H9 (cell line): ENCODE results near the gene AGAP3. TPM values are rescaled to one million over a fixed set of nuclear protein-coding genes. Genes with fewer than 3 reads are reported as not detected.

ENCODE experiments used
- DNase-seq: peaks from one replicate; pipeline ENCODE4 v3.0.0-alpha.2; 2017
- H2AFZ ChIP-seq: one replicate; pipeline ENCODE4 v1.6.1; 2013; ENCODE audit warnings: mild to moderate bottlenecking, low read length, control low read depth, moderate library complexity
- H2AK5ac ChIP-seq: 2 replicates; pipeline ENCODE4 v1.6.1; 2013; ENCODE audit warnings: low read length, control low read depth, mixed read lengths; ENCODE audit not compliant: insufficient read length
- H2BK120ac ChIP-seq: one replicate; pipeline ENCODE4 v1.6.1; 2013; ENCODE audit warnings: low read depth, mild to moderate bottlenecking, low read length, control low read depth, inconsistent platforms; ENCODE audit not compliant: poor library complexity, severe bottlenecking
- H2BK12ac ChIP-seq: 2 replicates; pipeline ENCODE4 v1.6.1; 2013; ENCODE audit warnings: low read length, control low read depth, mixed read lengths, low read depth; ENCODE audit not compliant: insufficient read length
- H2BK15ac ChIP-seq: 2 replicates; pipeline ENCODE4 v1.6.1; 2013; ENCODE audit warnings: low read depth, low read length, control low read depth
- H2BK20ac ChIP-seq: one replicate; pipeline ENCODE4 v1.6.1; 2013; ENCODE audit warnings: low read depth, mild to moderate bottlenecking, low read length, control low read depth, inconsistent platforms; ENCODE audit not compliant: poor library complexity, severe bottlenecking
- H2BK5ac ChIP-seq: 2 replicates; pipeline ENCODE4 v1.6.1; 2013; ENCODE audit warnings: low read length, control low read depth, mixed read lengths; ENCODE audit not compliant: insufficient read length
- H3K14ac ChIP-seq: 2 replicates; pipeline ENCODE4 v1.6.1; 2013; ENCODE audit warnings: low read length, control low read depth; ENCODE audit not compliant: insufficient read depth
- H3K18ac ChIP-seq: 2 replicates; pipeline ENCODE4 v1.6.1; 2013; ENCODE audit warnings: low read depth, mild to moderate bottlenecking, mixed read lengths, low read length, control low read depth; ENCODE audit not compliant: insufficient read length
- H3K23ac ChIP-seq: 2 replicates; pipeline ENCODE4 v1.6.1; 2013; ENCODE audit warnings: low read length, control low read depth, mixed read lengths, low read depth; ENCODE audit not compliant: insufficient read length
- H3K23me2 ChIP-seq: 2 replicates; pipeline ENCODE4 v1.6.1; 2013; ENCODE audit warnings: low read depth, mild to moderate bottlenecking, mixed read lengths, low read length, control low read depth; ENCODE audit not compliant: insufficient read length, poor library complexity, severe bottlenecking
- H3K27ac ChIP-seq: 2 replicates; pipeline ENCODE4 v1.5.1; 2013; ENCODE audit warnings: low read length, control low read depth, mixed read lengths, low read depth; ENCODE audit not compliant: insufficient read length
- H3K27me3 ChIP-seq: 2 replicates; pipeline ENCODE4 v1.6.1; 2013; ENCODE audit warnings: low read length, control low read depth, inconsistent platforms; ENCODE audit not compliant: insufficient read depth
- H3K4ac ChIP-seq: 2 replicates; pipeline ENCODE4 v1.6.1; 2013; ENCODE audit warnings: low read depth, mild to moderate bottlenecking, control low read depth, inconsistent platforms, low read length, moderate library complexity
- H3K4me1 ChIP-seq: 2 replicates; pipeline ENCODE4 v1.6.1; 2013; ENCODE audit warnings: low read length, control low read depth, inconsistent platforms; ENCODE audit not compliant: insufficient read depth
- H3K4me2 ChIP-seq: 2 replicates; pipeline ENCODE4 v1.6.1; 2013; ENCODE audit warnings: low read length, control low read depth, mixed read lengths; ENCODE audit not compliant: insufficient read length, insufficient read depth
- H3K56ac ChIP-seq: 2 replicates; pipeline ENCODE4 v1.6.1; 2013; ENCODE audit warnings: low read depth, mild to moderate bottlenecking, mixed read lengths, low read length, control low read depth; ENCODE audit not compliant: insufficient read length
- H3K79me1 ChIP-seq: 2 replicates; pipeline ENCODE4 v1.6.1; 2013; ENCODE audit warnings: low read depth, mild to moderate bottlenecking, moderate library complexity, low read length, control low read depth, inconsistent platforms; ENCODE audit not compliant: insufficient read depth, poor library complexity, severe bottlenecking
- H3K79me2 ChIP-seq: 2 replicates; pipeline ENCODE4 v1.6.1; 2013; ENCODE audit warnings: low read length, control low read depth, inconsistent platforms; ENCODE audit not compliant: insufficient read depth
- H3K9ac ChIP-seq: 2 replicates; pipeline ENCODE4 v1.6.1; 2013; ENCODE audit warnings: low read length, control low read depth, mixed read lengths; ENCODE audit not compliant: insufficient read length; ENCODE audit errors: extremely low read depth
- H3K9me3 ChIP-seq: one replicate; pipeline ENCODE4 v1.6.1; 2013; ENCODE audit warnings: low read depth, low read length, inconsistent platforms; ENCODE audit not compliant: control insufficient read depth
- H3T11ph ChIP-seq: one replicate; pipeline ENCODE4 v1.6.1; 2013; ENCODE audit warnings: mild to moderate bottlenecking, low read length, control low read depth, inconsistent platforms
- H4K20me1 ChIP-seq: one replicate; pipeline ENCODE4 v1.6.1; 2013; ENCODE audit not compliant: control insufficient read depth, insufficient read length, insufficient read depth
- H4K5ac ChIP-seq: 2 replicates; pipeline ENCODE4 v1.6.1; 2013; ENCODE audit warnings: low read depth, mild to moderate bottlenecking, mixed read lengths, low read length, control low read depth; ENCODE audit not compliant: insufficient read length
- H4K8ac ChIP-seq: replicated peaks from 2 replicates; pipeline ENCODE4 v1.6.1; 2013; ENCODE audit warnings: low read length, control low read depth, mixed read lengths, low read depth; ENCODE audit not compliant: insufficient read length
- H4K91ac ChIP-seq: 2 replicates; pipeline ENCODE4 v1.6.1; 2013; ENCODE audit warnings: low read depth, mild to moderate bottlenecking, moderate library complexity, mixed read lengths, low read length, control low read depth; ENCODE audit not compliant: insufficient read length
- H3K27ac Mint-ChIP-seq, 3 experiments: 2 replicates in 2 of 3; 3 replicates in 1 of 3; pipeline ENCODE4 v1.8.0; 2020 to 2021; ENCODE audit warnings: mixed read lengths in 3 of 3, mild to moderate bottlenecking in 1 of 3, moderate library complexity in 1 of 3
- H3K27me3 Mint-ChIP-seq: 2 replicates; pipeline ENCODE4 v1.8.0; 2021; ENCODE audit warnings: low read depth, mild to moderate bottlenecking, moderate library complexity, mixed read lengths
- H3K36me3 Mint-ChIP-seq, 3 experiments: 2 replicates in 2 of 3; 3 replicates in 1 of 3; pipeline ENCODE4 v1.8.0; 2020 to 2021; ENCODE audit warnings: low read depth in 3 of 3, mixed read lengths in 3 of 3; ENCODE audit not compliant: insufficient read depth in 1 of 3
- H3K4me1 Mint-ChIP-seq, 2 experiments: 2 replicates each; pipeline ENCODE4 v1.8.0; 2020; ENCODE audit warnings: mixed read lengths in 2 of 2
- H3K4me3 Mint-ChIP-seq, 2 experiments: 2 replicates in 1 of 2; 3 replicates in 1 of 2; pipeline ENCODE4 v1.8.0; 2020 to 2021; ENCODE audit warnings: mild to moderate bottlenecking in 2 of 2, mixed read lengths in 2 of 2, moderate library complexity in 1 of 2
- H3K9me3 Mint-ChIP-seq, 2 experiments: 2 replicates in 1 of 2; 3 replicates in 1 of 2; pipeline ENCODE4 v1.8.0; 2020; ENCODE audit warnings: mild to moderate bottlenecking in 2 of 2, mixed read lengths in 2 of 2, moderate library complexity in 1 of 2
- CTCF ChIP-seq: fragments of 200-600 bp; sonication (generic); conservative IDR thresholded peaks from 3 replicates; pipeline ENCODE4 v1.8.0; 2021; ENCODE audit warnings: antibody characterized with exemption, mild to moderate bottlenecking
- WGBS: extraction: QIAGEN DNeasy Blood & Tissue Kit; methylation state at CpG from one replicate; pipeline ENCODE4 v1.1.7; 2013; ENCODE audit warnings: missing lambda C conversion rate, low lambda C conversion rate, mixed read lengths; ENCODE audit not compliant: insufficient read length; ENCODE audit errors: extremely low coverage; 5-methylcytosine and 5-hydroxymethylcytosine counted together
- total RNA-seq: library from RNA; stranded (reverse); gene quantifications from 2 replicates; pipeline ENCODE4 v1.2.1, GENCODE V29; 2021

AGAP3 gene
- total RNA-seq, 1 experiment from 2014 or later, result 97.7 TPM

GRCh38 chr7:151131224-151131591, 44.9 kb downstream of the AGAP3 start:
- H2BK12ac ChIP-seq, result no peak overlapping the region
- no peaks in the 10 kb centered on the region for H3K27me3 ChIP-seq
- H3K27ac ChIP-seq, result no peak overlapping the region
- H3K18ac ChIP-seq, result no peak overlapping the region
- peaks cover 0 to 8% of the 10 kb centered on the region in 2 experiments; a peak in 2 of 4 replicates for H3K4me1 Mint-ChIP-seq
- no peak overlapping the region for H2AK5ac ChIP-seq
- no peaks in the 10 kb centered on the region for H4K20me1 ChIP-seq
- no peaks in the 10 kb centered on the region for H3K79me1 ChIP-seq
- no peaks in the 10 kb centered on the region; a peak in 2 of 5 replicates for H3K9me3 Mint-ChIP-seq
- no peak overlapping the region for H3K4me3 Mint-ChIP-seq
- no peak overlapping the region for H2BK5ac ChIP-seq
- no peak overlapping the region for H3K14ac ChIP-seq
- H3K4me1 ChIP-seq, result no peaks in the 10 kb centered on the region; the same call in 1 of the 2 replicates
- no peaks in the 10 kb centered on the region for H3K9me3 ChIP-seq
- no peak overlapping the region for H3K4me2 ChIP-seq
- no peak for TF ChIP-seq CTCF
- no peak overlapping the region for H3K4ac ChIP-seq
- H3K79me2 ChIP-seq, result no peaks in the 10 kb centered on the region
- no peak for DNase-seq
- no peak overlapping the region for H4K8ac ChIP-seq
- H4K91ac ChIP-seq, result no peak overlapping the region
- peaks cover 3% of the 10 kb centered on the region for H3K23me2 ChIP-seq
- no peak overlapping the region for H3K9ac ChIP-seq
- H3K36me3 Mint-ChIP-seq, result peaks cover 27 to 61% (median 28%) of the 10 kb centered on the region in 3 experiments
- H3T11ph ChIP-seq, result no peak overlapping the region
- H3K27me3 Mint-ChIP-seq, result peaks cover 7% of the 10 kb centered on the region
- H2BK20ac ChIP-seq, result no peak overlapping the region
- no peak overlapping the region for H3K23ac ChIP-seq
- H3K27ac Mint-ChIP-seq, result no peak overlapping the region
- H3K56ac ChIP-seq, result no peak overlapping the region
- H2AFZ ChIP-seq, result no peak overlapping the region
- no peak overlapping the region for H2BK15ac ChIP-seq
- H2BK120ac ChIP-seq, result no peak overlapping the region
- WGBS, result no CpG with 5 or more reads among the region's 13 CpGs
- no peak overlapping the region for H4K5ac ChIP-seq
